HepG2 (cell line): ENCODE measurements around the gene POLR3K. TPM values are rescaled to one million over a fixed set of nuclear protein-coding genes. Genes with fewer than 3 reads are reported as not detected.
A peak's percentile ranks its signal among the peaks of the same experiment; 100 is the strongest.

Source experiments
- ARNT2 ChIP-seq: sonication (generic); formaldehyde crosslinking; IDR thresholded peaks from 2 replicates; pipeline ENCODE4 v1.8.0; 2022; ENCODE audit warnings: mild to moderate bottlenecking, low read depth, missing genetic modification reagents, moderate library complexity
- ELF4 ChIP-seq: sonication (generic); formaldehyde crosslinking; IDR thresholded peaks from 2 replicates; pipeline ENCODE4 v1.5.0; 2020; ENCODE audit warnings: missing genetic modification reagents, mild to moderate bottlenecking, moderate library complexity, borderline replicate concordance
- FOXO4 ChIP-seq: sonication (generic); formaldehyde crosslinking; conservative IDR thresholded peaks from 2 replicates; pipeline ENCODE4 v1.8.1; 2023; ENCODE audit warnings: missing genetic modification reagents
- IKZF4 ChIP-seq: sonication (generic); formaldehyde crosslinking; IDR thresholded peaks from 2 replicates; pipeline ENCODE4 v1.5.1; 2020; ENCODE audit warnings: borderline replicate concordance, mild to moderate bottlenecking, low read depth, missing genetic modification reagents; ENCODE audit errors: not compliant biosample characterization
- JARID2 ChIP-seq: sonication (generic); formaldehyde crosslinking; IDR thresholded peaks from 2 replicates; pipeline ENCODE4 v1.8.1; 2023; ENCODE audit warnings: missing genetic modification reagents, inconsistent platforms; ENCODE audit not compliant: insufficient replicate concordance
- PAWR ChIP-seq: sonication (generic); formaldehyde crosslinking; IDR thresholded peaks from 2 replicates; pipeline ENCODE4 v1.4.0; 2020; ENCODE audit warnings: missing genetic modification reagents, mild to moderate bottlenecking, borderline replicate concordance
- PHF5A ChIP-seq: IDR thresholded peaks from one replicate; pipeline ENCODE4 v1.6.1; 2018; ENCODE audit warnings: low read depth, missing genetic modification reagents; ENCODE audit not compliant: unreplicated experiment
- RBAK ChIP-seq: sonication (generic); formaldehyde crosslinking; IDR thresholded peaks from 2 replicates; pipeline ENCODE4 v1.5.1; 2020; ENCODE audit warnings: mild to moderate bottlenecking, missing genetic modification reagents
- TERF1 ChIP-seq: sonication (generic); formaldehyde crosslinking; IDR thresholded peaks from 2 replicates; pipeline ENCODE4 v1.8.0; 2022; ENCODE audit warnings: mild to moderate bottlenecking, missing genetic modification reagents, moderate library complexity
- TOE1 ChIP-seq: sonication (generic); formaldehyde crosslinking; IDR thresholded peaks from 2 replicates; pipeline ENCODE4 v1.4.0; 2020; ENCODE audit warnings: mild to moderate bottlenecking, missing genetic modification reagents
- TP53 ChIP-seq: sonication (generic); formaldehyde crosslinking; conservative IDR thresholded peaks from 2 replicates; pipeline ENCODE4 v1.4.0; 2020; ENCODE audit warnings: missing genetic modification reagents
- ZFX ChIP-seq: sonication (generic); formaldehyde crosslinking; IDR thresholded peaks from 2 replicates; pipeline ENCODE4 v1.4.0; 2020; ENCODE audit warnings: mild to moderate bottlenecking, low read depth, missing genetic modification reagents, moderate library complexity
- ZIK1 ChIP-seq: sonication (generic); formaldehyde crosslinking; IDR thresholded peaks from 2 replicates; pipeline ENCODE4 v1.5.0; 2020; ENCODE audit warnings: mild to moderate bottlenecking, low read depth, missing genetic modification reagents, borderline replicate concordance
- ZNF20 ChIP-seq: sonication (generic); formaldehyde crosslinking; IDR thresholded peaks from 2 replicates; pipeline ENCODE4 v1.4.0; 2020; ENCODE audit warnings: mild to moderate bottlenecking, moderate library complexity, missing genetic modification reagents
- ZNF280B ChIP-seq: sonication (generic); formaldehyde crosslinking; IDR thresholded peaks from 2 replicates; pipeline ENCODE4 v1.5.0; 2020; ENCODE audit warnings: missing genetic modification reagents, mild to moderate bottlenecking, borderline replicate concordance
- ZNF3 ChIP-seq: IDR thresholded peaks from 2 replicates; pipeline ENCODE4 v1.7.0; 2017; ENCODE audit warnings: inconsistent platforms
- ZNF414 ChIP-seq: sonication (generic); formaldehyde crosslinking; IDR thresholded peaks from 2 replicates; pipeline ENCODE4 v1.5.0; 2020; ENCODE audit warnings: missing genetic modification reagents
- polyA plus RNA-seq, 8 experiments: library from polyadenylated mRNA; depleted of rRNA in 3 of 8; stranded (reverse) in 7 of 8; unstranded in 1 of 8; fragments of >200 nt; fragmentation: Illumina TruSeq in 4 of 8; extraction: Trizol in 4 of 8; gene quantifications; 2 replicates each; pipeline versions ENCODE4 v1.2.1 to v1.2.3, GENCODE V29; 2011 to 2016; ENCODE audit warnings: low read depth in 4 of 8, missing spikeins in 1 of 8, mixed read lengths in 1 of 8; ENCODE audit not compliant: insufficient read depth in 1 of 8
- total RNA-seq, 5 experiments: library from RNA; depleted of rRNA; stranded (reverse); fragments of >200 nt; fragmentation: Illumina TruSeq; extraction: Trizol; gene quantifications; 2 replicates each; pipeline ENCODE4 v1.2.3, GENCODE V29; 2016; ENCODE audit warnings: low read depth in 1 of 5
- TF ChIP-seq, protein P1 (sequence below): sonication (generic); formaldehyde crosslinking; IDR thresholded peaks from 2 replicates; pipeline ENCODE4 v1.4.0; 2020; ENCODE audit warnings: missing genetic modification reagents
- TF ChIP-seq, protein P2 (sequence below): sonication (generic); formaldehyde crosslinking; IDR thresholded peaks from 2 replicates; pipeline ENCODE4 v1.9.0; 2022; ENCODE audit warnings: low read depth, missing genetic modification reagents

The POLR3K gene
- total and polyA plus RNA-seq, 2 of the 13 experiments (the other 11 are each of a cell fraction or from before 2014, with no cell fraction given): 14.8 to 18.8 TPM

DNA sequence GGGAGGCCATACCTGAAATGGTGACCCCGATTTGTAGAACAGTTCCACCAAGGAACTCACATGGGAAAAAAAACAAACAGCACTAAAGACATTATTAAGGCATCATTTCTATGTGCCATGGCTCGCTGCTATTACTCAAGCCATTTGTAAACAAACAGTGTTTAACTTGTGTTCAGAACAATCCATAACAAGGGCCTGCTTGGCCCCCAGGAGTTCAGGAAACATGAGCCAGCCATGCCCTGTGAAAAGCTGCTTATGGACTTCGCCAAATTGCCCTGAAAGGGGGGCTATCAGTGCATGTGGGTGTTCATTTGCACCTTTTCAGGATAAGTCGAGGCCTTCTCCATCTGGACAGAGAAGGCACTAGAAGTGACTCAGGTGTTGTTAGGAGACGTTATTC, 8.0 kb downstream of the POLR3K start (continued):
- TF ChIP-seq, protein P1, sequence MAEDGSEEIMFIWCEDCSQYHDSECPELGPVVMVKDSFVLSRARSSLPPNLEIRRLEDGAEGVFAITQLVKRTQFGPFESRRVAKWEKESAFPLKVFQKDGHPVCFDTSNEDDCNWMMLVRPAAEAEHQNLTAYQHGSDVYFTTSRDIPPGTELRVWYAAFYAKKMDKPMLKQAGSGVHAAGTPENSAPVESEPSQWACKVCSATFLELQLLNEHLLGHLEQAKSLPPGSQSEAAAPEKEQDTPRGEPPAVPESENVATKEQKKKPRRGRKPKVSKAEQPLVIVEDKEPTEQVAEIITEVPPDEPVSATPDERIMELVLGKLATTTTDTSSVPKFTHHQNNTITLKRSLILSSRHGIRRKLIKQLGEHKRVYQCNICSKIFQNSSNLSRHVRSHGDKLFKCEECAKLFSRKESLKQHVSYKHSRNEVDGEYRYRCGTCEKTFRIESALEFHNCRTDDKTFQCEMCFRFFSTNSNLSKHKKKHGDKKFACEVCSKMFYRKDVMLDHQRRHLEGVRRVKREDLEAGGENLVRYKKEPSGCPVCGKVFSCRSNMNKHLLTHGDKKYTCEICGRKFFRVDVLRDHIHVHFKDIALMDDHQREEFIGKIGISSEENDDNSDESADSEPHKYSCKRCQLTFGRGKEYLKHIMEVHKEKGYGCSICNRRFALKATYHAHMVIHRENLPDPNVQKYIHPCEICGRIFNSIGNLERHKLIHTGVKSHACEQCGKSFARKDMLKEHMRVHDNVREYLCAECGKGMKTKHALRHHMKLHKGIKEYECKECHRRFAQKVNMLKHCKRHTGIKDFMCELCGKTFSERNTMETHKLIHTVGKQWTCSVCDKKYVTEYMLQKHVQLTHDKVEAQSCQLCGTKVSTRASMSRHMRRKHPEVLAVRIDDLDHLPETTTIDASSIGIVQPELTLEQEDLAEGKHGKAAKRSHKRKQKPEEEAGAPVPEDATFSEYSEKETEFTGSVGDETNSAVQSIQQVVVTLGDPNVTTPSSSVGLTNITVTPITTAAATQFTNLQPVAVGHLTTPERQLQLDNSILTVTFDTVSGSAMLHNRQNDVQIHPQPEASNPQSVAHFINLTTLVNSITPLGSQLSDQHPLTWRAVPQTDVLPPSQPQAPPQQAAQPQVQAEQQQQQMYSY (CRISPR knock-in tag): no peak
- no peak for TF ChIP-seq ELF4 (CRISPR knock-in tag)
- TF ChIP-seq TP53 (CRISPR knock-in tag): no peak
- TF ChIP-seq ZFX (CRISPR knock-in tag): peak; percentile 31; the same call in 1 of the 2 replicates
- TF ChIP-seq PHF5A (CRISPR knock-in tag): no peak
- no peak for TF ChIP-seq ZNF414 (CRISPR knock-in tag)
- TF ChIP-seq ZNF3 (CRISPR knock-in tag): no peak
- TF ChIP-seq ZIK1 (CRISPR knock-in tag): no peak
- TF ChIP-seq ZNF280B: no peak
- TF ChIP-seq ARNT2 (CRISPR knock-in tag): no peak
- no peak for TF ChIP-seq JARID2 (CRISPR knock-in tag)
- no peak for TF ChIP-seq ZNF20 (CRISPR knock-in tag)
- no peak for TF ChIP-seq TERF1
- TF ChIP-seq TOE1 (CRISPR knock-in tag): no peak
- no peak for TF ChIP-seq RBAK (CRISPR knock-in tag)
- TF ChIP-seq FOXO4 (CRISPR knock-in tag): no peak
- TF ChIP-seq, protein P2, sequence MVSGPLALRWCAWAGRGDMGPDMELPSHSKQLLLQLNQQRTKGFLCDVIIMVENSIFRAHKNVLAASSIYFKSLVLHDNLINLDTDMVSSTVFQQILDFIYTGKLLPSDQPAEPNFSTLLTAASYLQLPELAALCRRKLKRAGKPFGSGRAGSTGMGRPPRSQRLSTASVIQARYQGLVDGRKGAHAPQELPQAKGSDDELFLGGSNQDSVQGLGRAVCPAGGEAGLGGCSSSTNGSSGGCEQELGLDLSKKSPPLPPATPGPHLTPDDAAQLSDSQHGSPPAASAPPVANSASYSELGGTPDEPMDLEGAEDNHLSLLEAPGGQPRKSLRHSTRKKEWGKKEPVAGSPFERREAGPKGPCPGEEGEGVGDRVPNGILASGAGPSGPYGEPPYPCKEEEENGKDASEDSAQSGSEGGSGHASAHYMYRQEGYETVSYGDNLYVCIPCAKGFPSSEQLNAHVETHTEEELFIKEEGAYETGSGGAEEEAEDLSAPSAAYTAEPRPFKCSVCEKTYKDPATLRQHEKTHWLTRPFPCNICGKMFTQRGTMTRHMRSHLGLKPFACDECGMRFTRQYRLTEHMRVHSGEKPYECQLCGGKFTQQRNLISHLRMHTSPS (CRISPR knock-in tag): no peak
- TF ChIP-seq IKZF4: no peak
- TF ChIP-seq PAWR (CRISPR knock-in tag): no peak
